Sigmoid colon (tissue), 4 donors: ENCODE measurements around the gene FKBP7.

Source experiments
- EP300 ChIP-seq, 4 donors: sonication (generic); formaldehyde crosslinking; IDR thresholded peaks; one replicate each; pipeline ENCODE4 v1.6.1; 2017; ENCODE audit warnings: antibody characterized with exemption in 4 of 4
- POLR2A ChIP-seq, 2 donors: fragments of 450-650 bp; IDR thresholded peaks; one replicate each; pipeline ENCODE4 v1.6.1; 2016; ENCODE audit warnings: antibody characterized with exemption in 2 of 2, mild to moderate bottlenecking in 2 of 2, moderate library complexity in 2 of 2
- POLR2AphosphoS5 ChIP-seq, 4 donors: sonication (generic); formaldehyde crosslinking; IDR thresholded peaks; one replicate each; pipeline ENCODE4 v1.6.1; 2017; ENCODE audit warnings: antibody characterized with exemption in 4 of 4
- TF ChIP-seq, protein P1 (sequence below), 4 experiments: fragments of 450-650 bp in 3 of 4; fragments of 200-600 bp in 1 of 4; IDR thresholded peaks; one replicate each; pipeline ENCODE4 v1.5.1; 2016 to 2019; ENCODE audit warnings: antibody characterized with exemption in 4 of 4, mild to moderate bottlenecking in 3 of 4, moderate library complexity in 2 of 4

DNA sequence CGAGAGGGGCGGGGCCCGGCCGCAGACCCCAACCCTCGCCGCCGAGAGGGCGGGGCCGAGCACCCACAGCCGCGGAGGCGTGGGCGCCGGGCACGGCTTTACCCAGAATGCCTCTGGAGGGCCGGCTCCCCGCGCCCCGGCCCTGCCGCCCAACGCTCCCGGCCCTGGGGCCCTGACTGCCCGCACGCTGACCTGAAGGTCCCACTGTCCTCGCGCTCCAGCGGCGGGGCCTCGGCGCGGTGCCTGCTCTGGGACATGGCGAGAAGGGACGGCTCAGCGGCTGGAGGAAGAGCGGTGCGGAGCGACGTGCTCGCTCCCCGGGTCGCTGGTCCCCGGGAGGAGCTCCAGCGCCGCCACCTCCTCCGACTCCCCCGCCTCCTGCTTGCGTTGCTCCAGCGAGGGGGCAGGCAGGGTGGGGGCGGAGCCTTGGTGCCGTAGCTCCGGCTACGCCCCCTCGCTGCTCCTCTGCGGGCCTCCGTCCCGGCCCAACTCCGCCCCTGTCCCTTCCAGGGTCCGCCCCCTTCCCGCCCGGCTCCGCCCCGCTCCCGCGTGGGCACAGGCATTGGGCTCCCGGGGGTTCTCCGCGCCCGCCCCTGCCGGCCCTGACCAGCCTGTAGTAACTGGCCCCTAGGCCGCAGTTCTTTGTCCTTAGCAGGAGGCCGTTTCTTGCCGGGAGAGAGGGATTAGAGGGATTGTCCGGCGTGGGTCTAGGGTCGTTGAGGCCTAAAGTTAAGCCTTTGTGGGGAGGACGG lies 27.4 kb downstream of the FKBP7 start, which contains the start of the genes PJVK and PRKRA:
- TF ChIP-seq, protein P1, sequence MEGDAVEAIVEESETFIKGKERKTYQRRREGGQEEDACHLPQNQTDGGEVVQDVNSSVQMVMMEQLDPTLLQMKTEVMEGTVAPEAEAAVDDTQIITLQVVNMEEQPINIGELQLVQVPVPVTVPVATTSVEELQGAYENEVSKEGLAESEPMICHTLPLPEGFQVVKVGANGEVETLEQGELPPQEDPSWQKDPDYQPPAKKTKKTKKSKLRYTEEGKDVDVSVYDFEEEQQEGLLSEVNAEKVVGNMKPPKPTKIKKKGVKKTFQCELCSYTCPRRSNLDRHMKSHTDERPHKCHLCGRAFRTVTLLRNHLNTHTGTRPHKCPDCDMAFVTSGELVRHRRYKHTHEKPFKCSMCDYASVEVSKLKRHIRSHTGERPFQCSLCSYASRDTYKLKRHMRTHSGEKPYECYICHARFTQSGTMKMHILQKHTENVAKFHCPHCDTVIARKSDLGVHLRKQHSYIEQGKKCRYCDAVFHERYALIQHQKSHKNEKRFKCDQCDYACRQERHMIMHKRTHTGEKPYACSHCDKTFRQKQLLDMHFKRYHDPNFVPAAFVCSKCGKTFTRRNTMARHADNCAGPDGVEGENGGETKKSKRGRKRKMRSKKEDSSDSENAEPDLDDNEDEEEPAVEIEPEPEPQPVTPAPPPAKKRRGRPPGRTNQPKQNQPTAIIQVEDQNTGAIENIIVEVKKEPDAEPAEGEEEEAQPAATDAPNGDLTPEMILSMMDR (IDR thresholded peaks at IDR 0.05): no peak
- peak; percentile 81 to 87 for TF ChIP-seq POLR2A (IDR thresholded peaks at IDR 0.05)
- TF ChIP-seq EP300 (IDR thresholded peaks at IDR 0.05): peak in 2 of 4 donors; percentile 29 to 36
- peak; percentile 96 to 98 (median 98) for TF ChIP-seq POLR2AphosphoS5 (IDR thresholded peaks at IDR 0.05)
